HCT116 (cell line): Measurements from ENCODE around the gene DDX50.

Experiments used
- CEBPB ChIP-seq: IDR thresholded peaks from 2 replicates; pipeline ENCODE4 v1.6.1; 2012; ENCODE audit warnings: low read depth
- CTCF ChIP-seq, 3 experiments: fragments of 200-600 bp in 1 of 3; sonication (generic) in 1 of 3; IDR thresholded peaks in 2 of 3; conservative IDR thresholded peaks in 1 of 3; 2 replicates each; pipeline ENCODE4 v1.5.1; 2012 to 2017; ENCODE audit warnings: low read depth in 2 of 3, low read length in 2 of 3, antibody characterized with exemption in 1 of 3, borderline replicate concordance in 1 of 3, control low read depth in 1 of 3, mild to moderate bottlenecking in 1 of 3, mixed read lengths in 1 of 3, mixed run types in 1 of 3, moderate library complexity in 1 of 3; ENCODE audit not compliant: insufficient read depth in 1 of 3
- EZH2 ChIP-seq: fragments of 200-600 bp; sonication (generic); IDR thresholded peaks from 2 replicates; pipeline ENCODE4 v1.6.1; 2017; ENCODE audit warnings: antibody characterized with exemption, mixed run types
- EZH2phosphoT487 ChIP-seq: fragments of 200-600 bp; IDR thresholded peaks from 2 replicates; pipeline ENCODE4 v1.6.1; 2018; ENCODE audit warnings: antibody characterized with exemption, borderline replicate concordance
- MAX ChIP-seq: IDR thresholded peaks from 2 replicates; pipeline ENCODE4 v1.6.1; 2012
- POLR2A ChIP-seq: IDR thresholded peaks from 2 replicates; pipeline ENCODE4 v1.7.0; 2011; ENCODE audit warnings: borderline replicate concordance; ENCODE audit not compliant: insufficient read depth, insufficient read length; ENCODE audit errors: extremely low read depth
- POLR2AphosphoS5 ChIP-seq: IDR thresholded peaks from 2 replicates; pipeline ENCODE4 v1.6.1; 2011; ENCODE audit warnings: mild to moderate bottlenecking, low read depth, low read length, moderate library complexity
- RAD21 ChIP-seq: IDR thresholded peaks from 2 replicates; pipeline ENCODE4 v1.6.1; 2012; ENCODE audit warnings: low read depth, mild to moderate bottlenecking
- REST ChIP-seq: IDR thresholded peaks from 2 replicates; pipeline ENCODE4 v1.6.1; 2012; ENCODE audit warnings: low read depth
- SIN3A ChIP-seq: IDR thresholded peaks from 2 replicates; pipeline ENCODE4 v1.6.1; 2012; ENCODE audit warnings: low read depth
- ZNF274 ChIP-seq: fragments of 200-500 bp; sonication (Bioruptor generic); IDR thresholded peaks from 2 replicates; pipeline ENCODE4 v1.6.1; 2014; ENCODE audit warnings: mild to moderate bottlenecking, low read depth, low read length, inconsistent platforms
- TF ChIP-seq, protein P1 (sequence below): IDR thresholded peaks from 2 replicates; pipeline ENCODE4 v1.6.1; 2012

DNA sequence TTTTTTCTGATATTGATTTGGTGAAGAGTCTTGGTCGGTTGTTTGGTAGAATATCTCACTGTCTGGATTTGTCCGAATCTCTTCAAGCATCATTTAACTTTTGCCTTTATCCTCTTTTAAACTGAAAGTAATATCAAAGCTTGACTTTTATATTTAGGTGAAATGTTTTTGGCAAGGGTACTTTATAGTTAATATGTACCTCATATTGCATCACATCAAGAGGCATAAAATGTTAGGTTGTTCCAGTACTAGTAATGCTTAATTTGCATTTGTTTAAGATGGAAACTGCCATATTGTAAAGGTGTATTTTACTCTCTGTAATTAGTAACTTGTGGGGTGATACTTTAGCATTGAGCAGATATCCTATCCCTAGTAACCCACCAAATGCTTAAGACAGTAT, 37.8 kb downstream of the DDX50 start:
- no peak for TF ChIP-seq CTCF (IDR thresholded peaks at IDR 0.05 in 2 of 3, conservative IDR thresholded peaks at IDR 0.05 in 1 of 3; ENCODE audit: borderline replicate concordance in 1 of 3, insufficient read depth in 1 of 3, low read depth in 2 of 3, low read length in 2 of 3)
- TF ChIP-seq POLR2A: no peak
- no peak for TF ChIP-seq MAX
- TF ChIP-seq POLR2AphosphoS5: no peak
- no peak for TF ChIP-seq SIN3A
- no peak for TF ChIP-seq CEBPB
- no peak for TF ChIP-seq EZH2
- TF ChIP-seq, protein P1, sequence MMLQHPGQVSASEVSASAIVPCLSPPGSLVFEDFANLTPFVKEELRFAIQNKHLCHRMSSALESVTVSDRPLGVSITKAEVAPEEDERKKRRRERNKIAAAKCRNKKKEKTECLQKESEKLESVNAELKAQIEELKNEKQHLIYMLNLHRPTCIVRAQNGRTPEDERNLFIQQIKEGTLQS: no peak
- no peak for TF ChIP-seq RAD21
- no peak for TF ChIP-seq ZNF274
- TF ChIP-seq EZH2phosphoT487: no peak
- TF ChIP-seq REST: no peak
